Activated CD8-positive, alpha-beta T cell treated with anti-CD3 and anti-CD28 coated beads, Interleukin-2, amount 10 ng/mL, durations not matched to agents 7 days and 5 days (primary cell): ENCODE results near the gene SIRPB2. TPM values are rescaled to one million over a fixed set of nuclear protein-coding genes. Genes with fewer than 3 reads are reported as not detected.

Source experiments
- ATAC-seq: fragments of 150-1000 bp; cut with Tn5 transposase; one replicate; pipeline ENCODE4 v1.10.0; 2021; ENCODE audit warnings: moderate library complexity
- CTCF ChIA-PET: fragments of 350-600 bp; sonication (Branson Sonifier 250); formaldehyde crosslinking; loops from one replicate; lab custom pipeline; 2021; ENCODE audit warnings: antibody characterized with exemption; lab: Charles Lee
- POLR2A ChIA-PET: fragments of 350-600 bp; sonication (Branson Sonifier 250); formaldehyde crosslinking; loops from one replicate; lab custom pipeline; 2021; ENCODE audit warnings: antibody characterized with exemption; lab: Charles Lee
- DNase-seq: peaks from one replicate; pipeline ENCODE4 v3.0.0-alpha.2; 2020
- H3K27ac Mint-ChIP-seq: one replicate; pipeline ENCODE4 v1.8.0; 2021; ENCODE audit warnings: mild to moderate bottlenecking, mixed read lengths
- H3K27me3 Mint-ChIP-seq: one replicate; pipeline ENCODE4 v1.8.0; 2021; ENCODE audit warnings: low read depth, mixed read lengths
- H3K36me3 Mint-ChIP-seq: one replicate; pipeline ENCODE4 v1.8.0; 2021; ENCODE audit warnings: low read depth, mixed read lengths
- H3K4me1 Mint-ChIP-seq: one replicate; pipeline ENCODE4 v1.8.0; 2021; ENCODE audit warnings: low read depth, mixed read lengths
- H3K4me3 Mint-ChIP-seq: one replicate; pipeline ENCODE4 v1.8.0; 2021; ENCODE audit warnings: mild to moderate bottlenecking, mixed read lengths
- H3K9me3 Mint-ChIP-seq: one replicate; pipeline ENCODE4 v1.8.0; 2022; ENCODE audit warnings: mixed read lengths; ENCODE audit not compliant: insufficient read depth
- total RNA-seq, 2 experiments: library from RNA; stranded (reverse); gene quantifications; one replicate each; pipeline ENCODE4 v1.2.3, GENCODE V29; 2021

SIRPB2 gene
- total RNA-seq, 2 experiments from 2014 or later: not detected

DNA sequence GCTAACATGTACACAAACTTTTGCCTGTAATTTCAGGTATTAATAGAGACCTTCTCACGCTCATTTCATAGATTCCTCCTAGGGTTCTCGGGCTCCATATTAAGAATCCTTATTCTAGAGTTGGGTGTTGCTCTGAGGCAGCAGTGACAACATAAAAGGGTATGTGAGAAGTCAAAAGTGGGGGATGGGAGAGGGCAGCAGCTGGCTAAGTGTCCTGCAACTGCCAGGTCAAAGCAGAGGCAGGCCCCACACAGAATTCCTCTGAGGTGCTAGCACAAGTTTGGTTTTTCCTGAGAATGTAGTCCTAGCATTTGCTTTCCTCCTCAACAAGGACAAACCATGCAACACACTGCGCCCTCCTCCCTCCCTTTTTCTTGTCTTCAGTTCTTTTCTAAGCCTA lies 29.2 kb downstream of the SIRPB2 start:
- no peaks in the 10 kb centered on the region for H3K9me3 Mint-ChIP-seq
- DNase-seq (no peak), ATAC-seq (no peak)
- peaks cover 34% of the 10 kb centered on the region for H3K36me3 Mint-ChIP-seq
- CTCF ChIA-PET: interaction anchor here (1.9 kb wide), 1 partner anchor 41 kb away, joined by 15 read pairs; no protein-coding TSS in a partner anchor
- no peaks in the 10 kb centered on the region for H3K27me3 Mint-ChIP-seq
- no peak overlapping the region for H3K4me3 Mint-ChIP-seq
- peaks cover 33% of the 10 kb centered on the region for H3K4me1 Mint-ChIP-seq
- POLR2A ChIA-PET: no interaction called here
- H3K27ac Mint-ChIP-seq: no peak overlapping the region

DNA sequence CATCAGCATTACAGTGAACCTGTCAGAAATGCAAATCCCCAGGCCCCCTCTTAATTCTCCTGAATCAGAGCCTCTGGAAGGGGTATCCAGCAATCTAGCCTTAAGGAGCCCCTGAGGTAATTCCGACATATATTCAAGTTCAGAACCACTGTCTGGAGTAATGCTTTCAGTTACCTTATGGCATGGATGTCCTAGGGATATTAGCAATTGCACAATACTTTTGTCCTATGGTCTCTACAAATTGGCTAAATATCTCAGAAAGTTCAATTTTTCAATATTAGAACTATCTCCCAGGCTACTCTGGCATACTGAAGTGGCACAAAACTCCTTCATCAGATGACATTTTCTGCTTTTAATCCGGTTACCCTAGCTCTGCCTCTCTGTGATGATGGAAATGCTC lies 30.9 kb downstream of the SIRPB2 start:
- Mint-ChIP-seq H3K36me3 (peaks cover 36% of the 10 kb centered on the region), H3K4me1 (peaks cover 24% of the 10 kb centered on the region), H3K4me3 (no peak overlapping the region), H3K27me3 (no peaks in the 10 kb centered on the region), H3K9me3 (no peaks in the 10 kb centered on the region), H3K27ac (no peak overlapping the region)
- DNase-seq (no peak), ATAC-seq (no peak)
- ChIA-PET CTCF (interaction anchor here (1.9 kb wide), 1 partner anchor 43 kb away, joined by 15 read pairs; no protein-coding TSS in a partner anchor), POLR2A (no interaction called here)

DNA sequence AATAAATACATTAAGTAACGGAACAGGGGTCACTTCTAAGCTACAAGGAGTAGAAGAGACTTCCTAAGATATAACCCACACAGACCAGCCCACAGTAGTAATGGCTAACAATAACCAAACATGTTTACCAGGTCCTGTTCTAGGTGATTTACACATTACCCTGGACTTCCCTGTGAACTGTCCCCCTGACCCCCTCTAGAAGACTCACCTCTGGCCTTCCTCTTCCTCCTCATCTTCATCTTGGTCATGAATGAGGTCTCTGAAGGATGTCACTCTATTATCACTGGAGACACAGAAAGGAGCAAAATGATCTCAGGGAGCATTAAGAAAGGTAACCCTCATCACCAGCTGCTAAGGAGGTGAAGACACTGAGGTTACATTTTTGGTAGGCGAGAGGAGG lies 33.2 kb downstream of the SIRPB2 start:
- DNase-seq: no peak
- no peak overlapping the region for H3K4me3 Mint-ChIP-seq
- no peaks in the 10 kb centered on the region for H3K27me3 Mint-ChIP-seq
- H3K36me3 Mint-ChIP-seq: peaks cover 50% of the 10 kb centered on the region
- no peak for ATAC-seq
- H3K27ac Mint-ChIP-seq: no peak overlapping the region
- H3K4me1 Mint-ChIP-seq: peaks cover 2% of the 10 kb centered on the region
- ChIA-PET CTCF (no interaction called here), POLR2A (no interaction called here)
- no peaks in the 10 kb centered on the region for H3K9me3 Mint-ChIP-seq

DNA sequence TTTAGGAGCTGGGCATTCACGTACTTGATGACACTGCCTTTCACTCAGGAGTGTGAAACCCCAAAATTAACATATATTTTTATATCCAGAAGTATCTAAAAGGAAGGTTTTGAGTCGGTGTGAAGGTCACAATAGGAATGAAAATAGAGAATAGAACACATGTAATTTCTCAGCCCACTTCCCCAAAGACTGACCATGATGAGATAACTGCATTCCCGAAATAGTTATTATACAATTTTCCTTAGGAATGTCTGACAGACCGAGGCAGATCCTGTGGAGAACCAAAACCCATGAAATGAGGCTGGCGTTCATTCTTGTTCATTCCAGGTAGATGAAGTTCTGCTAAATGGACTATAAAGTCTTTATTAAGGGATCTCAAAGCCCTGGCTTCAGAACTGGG lies 34.9 kb downstream of the SIRPB2 start:
- Mint-ChIP-seq H3K27ac (no peak overlapping the region), H3K27me3 (no peaks in the 10 kb centered on the region), H3K9me3 (no peaks in the 10 kb centered on the region), H3K4me1 (no peaks in the 10 kb centered on the region), H3K4me3 (no peak overlapping the region), H3K36me3 (peaks cover 65% of the 10 kb centered on the region)
- no peak for DNase-seq
- ChIA-PET POLR2A (no interaction called here), CTCF (interaction anchor here (0.9 kb wide), 1 partner anchor 46 kb away, joined by 3 read pairs; no protein-coding TSS in a partner anchor)
- no peak for ATAC-seq

DNA sequence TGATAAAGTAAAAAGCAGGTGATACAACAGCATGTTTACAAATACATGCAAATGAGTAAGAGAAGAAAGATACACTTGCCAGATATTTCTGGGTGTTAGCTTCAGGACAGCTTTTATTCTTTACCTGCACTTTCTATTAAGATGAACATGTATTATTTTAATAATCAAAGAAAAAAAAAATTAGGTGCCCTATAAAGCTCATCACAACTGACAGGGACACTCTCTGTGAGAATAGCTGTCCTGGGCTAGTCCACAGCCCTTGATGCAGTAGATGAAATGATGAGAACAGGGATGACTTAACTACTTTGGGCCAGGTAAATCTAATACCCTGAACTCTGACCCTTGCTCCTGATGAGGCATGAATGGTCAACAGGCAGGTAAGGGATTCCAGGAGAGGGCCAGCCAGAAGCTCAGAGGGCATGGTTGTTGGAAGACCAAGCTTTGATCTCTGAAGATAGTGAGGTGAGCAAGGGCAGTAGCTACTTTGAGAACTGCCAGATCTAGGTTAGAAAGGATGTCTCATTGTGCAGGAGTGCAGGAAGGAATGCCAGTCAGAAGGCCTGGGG lies 40.2 kb downstream of the SIRPB2 start:
- ATAC-seq (no peak), DNase-seq (no peak)
- no peaks in the 10 kb centered on the region for H3K9me3 Mint-ChIP-seq
- POLR2A ChIA-PET: no interaction called here
- CTCF ChIA-PET: interaction anchor here (1.0 to 3.4 kb wide), 5 partner anchors 13 to 326 kb away, joined by 3 to 12 read pairs (median 4); partner anchors contain the start of gene NSFL1C
- H3K4me3 Mint-ChIP-seq: no peak overlapping the region
- no peaks in the 10 kb centered on the region for H3K4me1 Mint-ChIP-seq
- H3K27me3 Mint-ChIP-seq: no peaks in the 10 kb centered on the region
- H3K36me3 Mint-ChIP-seq: peaks cover 66% of the 10 kb centered on the region
- H3K27ac Mint-ChIP-seq: no peak overlapping the region

DNA sequence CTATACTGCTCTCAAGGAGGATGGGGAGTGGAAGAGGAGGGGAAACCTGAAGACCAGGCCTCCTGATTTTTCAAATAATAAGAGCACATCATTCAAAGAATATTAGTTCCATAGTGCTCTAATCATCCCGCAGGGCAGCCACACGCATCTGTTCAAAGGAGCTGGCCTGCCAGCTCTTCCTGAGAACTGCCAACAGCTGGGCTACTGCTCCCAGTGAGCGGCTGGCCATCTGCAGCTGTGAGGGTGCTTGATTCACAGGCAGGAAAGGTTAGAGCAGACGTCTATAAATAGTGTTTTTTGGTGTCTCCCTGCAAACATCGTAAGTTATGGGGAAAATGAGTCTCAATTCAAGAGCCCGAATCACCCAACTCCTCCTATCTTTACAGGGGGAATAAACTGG lies 41.9 kb downstream of the SIRPB2 start:
- Mint-ChIP-seq H3K27ac (no peak overlapping the region), H3K27me3 (no peaks in the 10 kb centered on the region), H3K9me3 (no peaks in the 10 kb centered on the region), H3K4me1 (no peaks in the 10 kb centered on the region), H3K36me3 (peaks cover 66% of the 10 kb centered on the region), H3K4me3 (no peak overlapping the region)
- CTCF ChIA-PET: interaction anchor here (2.3 to 3.4 kb wide), 3 partner anchors 11 to 55 kb away, joined by 11 to 12 read pairs (median 12); partner anchors contain the start of gene NSFL1C
- POLR2A ChIA-PET: interaction anchor here (1.1 kb wide), 1 partner anchor 18 kb away, joined by 3 read pairs; no protein-coding TSS in a partner anchor
- ATAC-seq: no peak
- no peak for DNase-seq

DNA sequence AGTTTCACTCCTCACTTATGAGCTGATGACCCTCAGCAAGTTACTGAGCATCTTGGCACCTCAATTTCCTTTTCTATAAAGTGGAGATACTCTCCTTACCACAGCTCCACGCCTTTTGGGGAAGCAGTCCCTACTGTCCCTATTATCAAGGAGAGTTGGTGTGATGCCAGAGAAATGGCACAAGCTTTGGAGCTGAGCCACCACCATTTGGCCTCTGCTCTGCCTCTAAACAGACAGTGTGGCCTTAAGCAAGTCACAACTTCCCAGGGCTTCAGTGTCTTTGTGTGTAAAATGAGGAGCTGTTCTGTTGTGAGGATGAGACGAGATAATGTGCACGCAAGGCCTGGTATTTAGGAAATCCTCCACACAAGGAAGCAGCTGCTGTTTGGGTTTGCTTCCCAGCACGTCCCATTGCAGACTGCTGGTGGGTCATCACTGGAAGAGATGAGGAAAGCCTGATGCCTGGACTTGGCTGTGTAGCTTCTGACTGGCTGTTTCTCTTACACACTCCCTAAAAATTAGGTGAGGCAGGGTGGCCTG lies 43.1 kb downstream of the SIRPB2 start:
- ChIA-PET POLR2A (interaction anchor here (0.6 to 1.5 kb wide), 3 partner anchors 18 to 81 kb away, joined by 3 to 5 read pairs (median 3); partner anchors contain the start of gene NSFL1C), CTCF (interaction anchor here (0.8 to 2.3 kb wide), 6 partner anchors 10 to 56 kb away, joined by 3 to 12 read pairs (median 6); no protein-coding TSS in a partner anchor)
- H3K27ac Mint-ChIP-seq: no peak overlapping the region
- ATAC-seq (no peak), DNase-seq (no peak)
- H3K27me3 Mint-ChIP-seq: no peaks in the 10 kb centered on the region
- H3K9me3 Mint-ChIP-seq: no peaks in the 10 kb centered on the region
- H3K36me3 Mint-ChIP-seq: peaks cover 66% of the 10 kb centered on the region
- H3K4me1 Mint-ChIP-seq: no peaks in the 10 kb centered on the region
- H3K4me3 Mint-ChIP-seq: no peak overlapping the region

DNA sequence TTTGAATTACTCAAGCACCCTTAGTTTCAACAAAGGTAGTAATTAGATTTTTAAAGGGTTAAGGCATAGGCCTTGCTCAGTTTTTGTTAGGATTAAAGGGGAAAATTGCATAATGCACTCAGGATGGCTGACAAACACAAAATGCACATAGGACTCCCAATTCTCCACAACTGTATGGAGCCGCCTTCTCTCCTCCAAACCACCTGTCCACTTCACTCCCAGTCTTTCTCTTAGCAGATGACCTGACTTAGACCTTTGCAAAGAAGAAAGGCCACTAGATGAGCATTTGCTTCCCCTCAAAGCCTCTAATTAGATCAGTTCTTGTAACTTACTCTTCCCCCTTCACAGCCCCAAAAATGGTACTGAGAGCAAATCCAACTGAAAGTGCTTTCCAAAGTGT lies 44.7 kb downstream of the SIRPB2 start:
- no peaks in the 10 kb centered on the region for H3K27me3 Mint-ChIP-seq

DNA sequence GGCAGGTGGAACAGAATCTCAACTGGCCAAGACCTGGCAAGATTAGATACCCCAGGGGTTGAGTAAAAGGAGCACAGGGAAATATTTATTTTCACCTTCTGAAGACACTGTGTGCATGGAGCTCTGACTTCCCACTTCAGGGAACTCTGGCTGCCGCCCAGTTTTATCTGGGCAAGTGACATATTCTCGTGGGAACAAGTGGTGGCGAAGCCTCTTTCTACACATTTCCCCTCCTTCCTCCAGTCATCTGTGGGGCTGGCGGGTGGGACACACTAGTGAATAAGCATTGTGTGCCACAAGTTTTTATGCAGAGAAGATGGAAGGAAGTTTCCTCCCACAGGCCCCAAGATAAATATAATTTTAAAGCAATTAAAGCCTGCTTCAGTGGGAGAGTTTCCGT lies 48.1 kb downstream of the SIRPB2 start:
- Mint-ChIP-seq H3K4me3 (no peak overlapping the region), H3K27me3 (peaks cover 2% of the 10 kb centered on the region), H3K9me3 (no peaks in the 10 kb centered on the region), H3K36me3 (peaks cover 47% of the 10 kb centered on the region), H3K27ac (no peak overlapping the region), H3K4me1 (peaks cover 9% of the 10 kb centered on the region)
- no peak for DNase-seq
- ChIA-PET CTCF (interaction anchor here (1.1 kb wide), 1 partner anchor 61 kb away, joined by 3 read pairs; no protein-coding TSS in a partner anchor), POLR2A (no interaction called here)
- no peak for ATAC-seq

More for the DNA sequence above, 44.7 kb downstream of the SIRPB2 start:
- no peak for ATAC-seq
- Mint-ChIP-seq H3K9me3 (no peaks in the 10 kb centered on the region), H3K36me3 (peaks cover 63% of the 10 kb centered on the region), H3K4me1 (peaks cover under 1% of the 10 kb centered on the region), H3K4me3 (no peak overlapping the region), H3K27ac (no peak overlapping the region)
- ChIA-PET CTCF (interaction anchor here (1.0 to 2.1 kb wide), 3 partner anchors 11 to 56 kb away, joined by 3 to 7 read pairs (median 4); no protein-coding TSS in a partner anchor), POLR2A (no interaction called here)
- no peak for DNase-seq

DNA sequence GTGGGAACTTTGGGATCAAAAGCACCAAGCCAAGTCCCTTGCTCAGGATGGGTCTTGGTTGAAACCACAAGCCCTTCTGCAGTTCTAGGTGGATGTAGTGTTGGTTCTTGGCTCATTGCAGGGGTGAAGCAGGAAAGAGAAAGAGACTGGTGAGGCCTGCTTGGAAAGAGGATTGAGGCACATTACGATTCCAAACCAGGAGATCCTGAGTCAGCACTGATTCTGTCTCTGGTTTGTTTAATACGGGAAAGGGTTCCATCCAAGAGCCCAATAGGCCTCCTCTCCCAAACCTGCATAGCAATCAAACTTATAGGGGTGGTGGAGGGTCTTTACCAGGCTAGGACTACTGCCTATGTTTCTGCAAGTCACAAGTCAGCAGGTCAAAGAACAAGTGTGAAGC lies 48.9 kb downstream of the SIRPB2 start:
- H3K27ac Mint-ChIP-seq: no peak overlapping the region
- H3K36me3 Mint-ChIP-seq: peaks cover 41% of the 10 kb centered on the region
- POLR2A ChIA-PET: no interaction called here
- H3K4me1 Mint-ChIP-seq: peaks cover 10% of the 10 kb centered on the region
- peaks cover 2% of the 10 kb centered on the region for H3K27me3 Mint-ChIP-seq
- no peak overlapping the region for H3K4me3 Mint-ChIP-seq
- no peak for ATAC-seq
- CTCF ChIA-PET: no interaction called here
- DNase-seq: no peak
- no peaks in the 10 kb centered on the region for H3K9me3 Mint-ChIP-seq

DNA sequence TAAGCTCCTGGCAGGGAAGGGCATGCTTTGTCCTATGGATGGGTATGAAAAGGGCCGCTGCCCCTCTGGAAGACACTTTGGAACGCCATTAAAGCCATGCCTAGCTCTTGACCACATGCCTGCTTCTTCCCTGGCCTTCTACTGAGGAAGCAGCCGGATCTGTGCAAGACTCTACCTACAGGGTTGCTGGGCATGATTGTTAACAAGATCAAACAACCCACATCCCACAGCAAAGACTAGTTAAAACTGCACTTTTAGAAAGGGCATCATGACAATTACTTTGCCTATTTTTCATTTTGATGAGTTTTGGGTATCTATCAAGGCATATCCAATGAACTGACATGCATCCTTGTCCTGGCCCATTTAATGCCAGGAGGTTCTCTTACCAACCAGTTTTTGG lies 50.1 kb downstream of the SIRPB2 start:
- H3K36me3 Mint-ChIP-seq: peaks cover 37% of the 10 kb centered on the region
- H3K27me3 Mint-ChIP-seq: peaks cover 2% of the 10 kb centered on the region
- peaks cover 14% of the 10 kb centered on the region for H3K4me1 Mint-ChIP-seq
- H3K9me3 Mint-ChIP-seq: no peaks in the 10 kb centered on the region
- no peak overlapping the region for H3K27ac Mint-ChIP-seq
- no peak for DNase-seq
- POLR2A ChIA-PET: no interaction called here
- no peak overlapping the region for H3K4me3 Mint-ChIP-seq
- CTCF ChIA-PET: interaction anchor here (1.0 to 6.6 kb wide), 4 partner anchors 25 to 129 kb away, joined by 4 to 45 read pairs (median 4); no protein-coding TSS in a partner anchor
- ATAC-seq: no peak

DNA sequence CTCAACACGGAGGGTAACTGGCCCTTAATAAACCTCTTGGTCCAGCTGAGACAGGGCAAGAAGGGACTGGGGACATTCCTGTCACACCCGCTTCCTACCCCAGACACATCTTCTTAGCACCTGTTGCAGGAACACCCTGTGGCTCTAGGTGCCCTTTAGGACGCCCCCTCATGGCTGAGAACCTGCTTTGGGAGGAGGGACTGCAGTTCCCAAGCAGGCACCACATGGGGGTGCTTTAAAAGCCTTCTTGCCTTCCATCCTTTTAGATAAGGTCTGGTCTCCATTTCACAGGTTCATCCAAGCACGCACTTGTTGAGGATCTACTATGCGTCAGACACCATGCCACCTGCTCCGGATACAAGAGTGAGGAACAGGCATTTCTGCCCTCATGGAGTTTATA lies 51.2 kb downstream of the SIRPB2 start:
- Mint-ChIP-seq H3K9me3 (no peaks in the 10 kb centered on the region), H3K27me3 (peaks cover 2% of the 10 kb centered on the region), H3K27ac (no peak overlapping the region), H3K36me3 (peaks cover 29% of the 10 kb centered on the region), H3K4me3 (no peak overlapping the region), H3K4me1 (peaks cover 23% of the 10 kb centered on the region)
- ATAC-seq (no peak), DNase-seq (peak; percentile 47)
- POLR2A ChIA-PET: no interaction called here
- CTCF ChIA-PET: interaction anchor here (1.0 to 6.6 kb wide), 5 partner anchors 26 to 127 kb away, joined by 4 to 45 read pairs (median 5); partner anchors contain the start of gene FKBP1A
